Umbilical cord (tissue), 2 donors: ENCODE measurements around the gene SGO2. TPM values are rescaled to one million over a fixed set of nuclear protein-coding genes. Genes with fewer than 3 reads are reported as not detected.
"Not testable (repeated sequence)": the region's sequence is repeated elsewhere in the genome, so short reads cannot be mapped to it uniquely, and the experiment has no call there.

ENCODE experiments used
- DNase-seq: peaks from one replicate; pipeline ENCODE4 v3.0.0-alpha.2; 2015; ENCODE audit warnings: low spot score
- total RNA-seq: library from RNA; depleted of rRNA; stranded (reverse); fragments of >200 nt; gene quantifications from one replicate; pipeline ENCODE4 v1.2.3, GENCODE V29; 2014; ENCODE audit warnings: low replicate concordance; ENCODE audit not compliant: insufficient read depth

The SGO2 gene
- total RNA-seq, 1 donor from 2014 or later, result 22.9 TPM

GRCh38 chr2:200593905-200594304 lies 67.9 kb downstream of the SGO2 start:
- no peak for DNase-seq

DNA sequence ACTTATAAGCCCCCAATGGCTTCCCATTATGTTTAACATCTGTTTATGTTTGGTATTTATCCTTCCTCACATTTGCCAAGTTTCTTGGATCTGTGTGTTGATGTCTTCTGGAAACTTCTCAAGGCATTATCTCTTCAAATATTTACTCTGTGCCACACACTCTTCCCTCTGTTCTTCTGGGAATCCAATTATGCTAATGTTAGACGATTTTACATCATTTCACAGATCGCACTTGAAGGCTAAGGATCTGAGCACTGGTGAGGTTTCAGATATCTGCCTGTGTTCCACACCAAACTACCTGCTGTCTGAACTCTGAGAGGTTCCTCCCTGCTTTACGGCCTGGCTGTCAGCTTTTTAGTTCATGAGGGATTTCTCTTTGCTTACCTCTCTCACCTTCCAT lies 69.9 kb downstream of the SGO2 start:
- DNase-seq, result no peak

DNA sequence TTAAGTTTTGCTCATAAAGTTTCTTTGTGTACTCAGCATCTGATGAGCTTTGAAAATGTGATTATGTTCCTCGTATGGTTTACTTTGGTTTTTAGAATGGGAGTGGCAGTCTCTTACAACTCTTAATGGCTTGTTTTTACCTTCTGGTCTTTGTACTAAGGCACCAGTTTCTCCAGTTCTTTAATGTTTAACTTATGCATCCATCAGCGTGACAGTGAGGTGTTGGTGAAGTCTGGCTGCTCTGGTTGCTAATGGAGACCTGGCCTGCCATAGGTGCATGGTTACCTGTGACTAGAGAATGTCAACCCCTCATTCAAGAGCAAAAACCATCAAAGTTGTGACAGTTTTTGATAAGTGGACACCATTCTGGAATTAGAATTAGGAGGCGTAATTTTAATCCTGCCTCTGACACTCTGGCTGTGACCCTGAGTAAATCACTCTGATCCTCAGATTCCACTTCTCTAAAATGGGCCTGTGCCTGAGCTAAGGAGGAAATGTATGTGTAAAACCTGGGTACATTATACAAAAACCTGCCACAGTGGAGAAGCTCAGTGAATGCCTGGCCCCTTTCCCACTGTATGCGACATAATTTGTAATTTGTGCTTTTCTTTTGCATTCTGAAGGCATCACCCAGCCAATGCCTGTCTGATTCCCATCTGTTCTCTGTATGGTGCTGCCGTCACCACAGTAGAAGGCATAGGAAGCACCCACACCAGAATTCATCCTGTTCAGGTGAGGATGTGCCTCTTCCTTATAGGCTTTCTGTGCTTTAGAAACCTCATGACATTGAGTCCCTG lies 71.0 kb downstream of the SGO2 start:
- DNase-seq, result no peak

- DNase-seq, result no peak
Observed at GRCh38 chr2:200599206-200599605, 73.2 kb downstream of the SGO2 start.

GRCh38 chr2:200600549-200601225 lies 74.7 kb downstream of the SGO2 start:
- DNase-seq, result no peak

GRCh38 chr2:200602584-200602983 lies 76.6 kb downstream of the SGO2 start:
- no peak for DNase-seq

- DNase-seq, result no peak
Observed at GRCh38 chr2:200603972-200604371, 78.0 kb downstream of the SGO2 start.

DNA sequence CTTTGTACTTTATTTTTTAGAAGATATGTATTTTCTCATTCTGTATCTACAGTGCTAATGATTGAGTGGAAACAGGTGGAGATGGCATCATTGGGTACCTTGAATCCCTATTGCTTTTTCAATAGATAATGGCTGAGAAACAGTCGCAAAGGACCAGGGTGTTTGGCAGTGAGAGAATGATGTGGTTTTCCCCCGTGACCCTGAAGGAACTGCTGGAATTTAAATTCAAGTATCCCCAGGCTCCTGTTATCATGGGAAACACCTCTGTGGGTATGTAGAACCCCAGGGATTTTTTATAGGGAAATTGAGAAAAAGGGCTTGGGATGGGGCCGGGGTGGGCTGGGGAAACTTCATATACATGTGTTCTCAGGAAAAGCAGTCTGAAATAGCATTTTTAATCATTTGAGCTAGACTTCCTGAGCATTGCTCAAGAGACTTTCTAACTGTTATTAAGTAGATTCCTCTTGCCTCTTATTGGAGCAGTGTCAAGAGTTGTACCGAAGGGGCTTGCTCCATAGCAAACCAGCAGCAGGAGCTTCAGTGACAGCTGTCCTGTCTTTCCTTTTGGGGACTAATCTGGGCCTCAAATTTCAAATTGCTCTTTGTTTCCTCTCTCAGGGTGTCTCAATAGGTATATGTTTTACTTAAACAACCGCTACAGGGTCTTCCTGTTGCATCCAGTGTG lies 78.7 kb downstream of the SGO2 start:
- DNase-seq, result no peak

- DNase-seq, result no peak
Observed at GRCh38 chr2:200608341-200609027, 82.5 kb downstream of the SGO2 start.

DNA sequence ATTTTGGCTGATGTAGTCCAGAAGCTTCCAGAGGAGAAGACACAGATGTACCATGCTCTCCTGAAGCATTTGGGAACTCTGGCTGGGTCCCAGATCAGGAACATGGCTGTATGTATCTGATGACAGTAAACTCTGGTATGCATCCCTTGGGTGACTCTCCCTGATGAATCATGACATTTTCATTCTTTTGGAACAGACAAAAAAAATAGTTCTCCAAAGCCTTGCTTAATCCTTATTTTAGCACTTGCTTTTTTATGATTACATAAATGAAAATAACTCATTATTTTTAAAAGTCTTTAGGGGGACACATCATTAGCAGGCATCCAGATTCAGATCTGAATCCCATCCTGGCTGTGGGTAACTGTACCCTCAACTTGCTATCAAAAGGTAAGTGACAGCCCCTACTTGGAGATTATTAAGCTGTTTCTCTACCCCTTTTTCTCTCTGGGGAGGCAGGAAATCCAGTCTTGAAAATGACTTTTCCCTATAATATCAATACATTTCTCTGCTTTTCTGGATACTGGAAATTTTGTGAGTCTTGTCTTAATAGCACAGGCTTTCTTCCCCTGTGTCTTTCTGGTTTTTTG lies 83.1 kb downstream of the SGO2 start:
- DNase-seq, result no peak

DNA sequence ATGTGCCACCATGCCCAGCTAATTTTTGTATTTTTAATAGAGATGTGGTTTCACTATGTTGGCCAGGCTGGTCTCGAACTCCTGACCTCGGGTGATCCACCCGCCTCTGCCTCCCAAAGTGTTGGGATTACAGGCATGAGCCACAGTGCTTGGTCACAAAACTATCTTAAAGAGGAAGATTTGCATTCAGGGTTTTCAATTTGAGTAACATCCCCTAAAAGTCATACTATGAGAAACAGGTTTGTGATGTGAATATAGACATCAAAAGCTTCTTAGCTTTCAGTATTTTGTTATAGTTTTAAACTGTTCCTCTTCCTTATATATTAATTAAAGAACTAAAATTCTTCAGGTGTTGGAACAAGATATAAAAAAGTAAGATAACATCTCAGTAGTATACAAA lies 84.2 kb downstream of the SGO2 start:
- not testable (repeated sequence) for DNase-seq

- DNase-seq, result no peak
Observed at GRCh38 chr2:200613692-200614091, 87.7 kb downstream of the SGO2 start.

DNA sequence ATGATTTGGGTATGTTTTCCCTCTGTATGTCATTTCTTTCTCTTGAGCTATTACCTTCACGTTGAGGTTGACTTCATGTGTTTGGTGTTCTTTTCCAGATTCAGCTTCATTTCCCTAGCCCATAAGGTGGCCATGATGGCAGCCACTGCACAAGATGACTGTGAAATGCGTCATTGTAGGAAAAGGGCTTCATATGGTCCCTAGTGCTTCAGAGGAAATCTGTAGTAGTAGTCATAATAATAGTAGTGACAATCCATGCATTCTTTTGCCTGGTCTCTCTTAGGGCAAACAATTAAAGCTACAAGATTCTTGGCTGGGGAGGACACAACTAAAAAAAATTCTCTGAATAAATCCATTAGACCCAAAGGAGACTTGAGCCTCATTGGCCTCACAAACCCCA lies 88.2 kb downstream of the SGO2 start:
- no peak for DNase-seq

GRCh38 chr2:200615247-200615646 lies 89.2 kb downstream of the SGO2 start:
- DNase-seq, result no peak

- DNase-seq, result no peak
Observed at GRCh38 chr2:200616193-200616592, 90.2 kb downstream of the SGO2 start.

DNA sequence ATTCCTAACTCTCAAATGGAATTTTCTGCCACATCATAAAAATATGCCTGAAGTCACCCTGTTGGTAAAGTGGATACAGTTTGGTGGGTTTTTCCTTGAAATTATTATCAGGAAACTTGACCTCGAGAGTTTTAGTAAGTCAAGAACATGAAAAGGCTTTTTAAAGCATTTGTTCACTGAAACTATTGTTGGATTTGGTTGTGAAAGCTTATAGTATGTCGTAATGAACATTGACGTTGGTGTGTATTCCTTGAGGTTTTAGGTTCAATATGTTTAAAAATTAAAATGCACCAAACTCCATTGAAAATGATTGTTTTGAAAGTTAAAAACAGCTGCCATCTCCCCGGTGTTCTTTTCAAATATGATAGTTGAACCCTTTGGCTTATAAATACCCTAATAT lies 90.6 kb downstream of the SGO2 start:
- no peak for DNase-seq

DNA sequence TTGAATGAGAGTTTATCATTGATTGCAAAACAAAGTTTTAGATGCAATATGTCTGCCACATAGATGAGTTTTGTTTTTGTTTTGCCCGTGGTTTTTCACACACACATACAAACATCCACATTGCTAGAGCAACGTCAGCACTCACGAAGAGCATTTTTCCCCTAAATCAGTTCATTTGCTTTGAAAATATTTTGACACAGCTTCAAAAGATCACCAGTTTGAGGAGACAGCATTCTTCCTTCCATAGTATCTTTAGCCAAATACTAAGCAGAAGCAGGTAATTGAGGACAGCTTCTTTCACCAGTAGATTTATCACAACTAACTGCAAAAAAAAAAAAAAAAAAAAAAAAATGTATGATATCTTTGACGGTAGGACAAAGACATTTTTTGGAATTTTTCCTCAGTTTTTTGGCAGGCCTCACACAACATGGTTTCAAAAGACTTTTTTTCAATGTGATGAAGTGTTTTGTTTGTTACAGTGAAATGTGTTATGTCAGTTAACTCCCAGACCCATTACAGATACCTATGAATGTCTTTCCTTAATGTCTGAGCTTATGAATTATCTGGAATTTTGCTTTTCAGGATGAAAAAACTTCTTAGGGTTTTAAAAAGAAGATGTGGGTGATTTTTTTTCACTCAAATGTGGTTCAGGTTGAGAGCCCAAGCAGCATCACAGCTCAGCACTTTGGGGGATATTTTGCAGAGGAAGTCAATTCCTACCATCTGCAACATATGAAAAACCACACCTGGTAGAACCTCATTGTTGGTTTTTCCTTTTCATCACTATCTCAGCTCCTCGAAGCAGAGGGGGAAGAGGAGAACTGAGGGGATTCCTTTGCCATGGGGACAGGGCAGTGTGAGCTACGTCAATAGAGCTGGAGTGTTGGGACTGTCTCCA lies 91.4 kb downstream of the SGO2 start:
- DNase-seq, result no peak

DNA sequence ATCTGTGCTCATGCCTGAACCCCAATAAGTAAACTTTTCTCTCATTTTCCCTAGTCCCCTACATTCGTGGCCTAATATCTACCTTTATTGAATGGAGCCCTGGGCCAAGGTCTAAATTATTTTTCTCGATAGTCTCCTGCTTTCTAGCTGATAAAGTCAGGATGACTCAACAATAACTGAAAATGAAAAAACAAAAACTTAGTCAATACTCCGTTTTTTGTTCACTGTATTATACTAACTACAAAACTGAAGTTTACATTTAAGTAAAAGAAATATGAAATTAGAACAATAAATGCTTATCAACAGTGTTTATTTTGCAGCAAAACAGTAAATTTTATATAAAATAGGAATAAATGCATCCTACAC lies 92.0 kb downstream of the SGO2 start:
- DNase-seq, result no peak

GRCh38 chr2:200618590-200619021 lies 92.6 kb downstream of the SGO2 start:
- DNase-seq, result no peak

GRCh38 chr2:200619279-200619678 lies 93.3 kb downstream of the SGO2 start:
- no peak for DNase-seq
